GM15510 (cell line): ENCODE measurements around the gene SLC12A8.

Source experiments
- POLR2A ChIP-seq: IDR thresholded peaks from 3 replicates; pipeline ENCODE4 v1.6.1; 2011; ENCODE audit warnings: borderline replicate concordance; ENCODE audit not compliant: insufficient read length; ENCODE audit errors: extremely low read depth

Gene SLC12A8

GRCh38 chr3:125229707-125230106 is 17.2 kb upstream of the SLC12A8 start:
- no peak for TF ChIP-seq POLR2A

- TF ChIP-seq POLR2A, result no peak
These were observed 16.6 kb upstream of the SLC12A8 start for GRCh38 chr3:125229168-125229567.

GRCh38 chr3:125221831-125222230 is 9.3 kb upstream of the SLC12A8 start:
- TF ChIP-seq POLR2A, result no peak

DNA sequence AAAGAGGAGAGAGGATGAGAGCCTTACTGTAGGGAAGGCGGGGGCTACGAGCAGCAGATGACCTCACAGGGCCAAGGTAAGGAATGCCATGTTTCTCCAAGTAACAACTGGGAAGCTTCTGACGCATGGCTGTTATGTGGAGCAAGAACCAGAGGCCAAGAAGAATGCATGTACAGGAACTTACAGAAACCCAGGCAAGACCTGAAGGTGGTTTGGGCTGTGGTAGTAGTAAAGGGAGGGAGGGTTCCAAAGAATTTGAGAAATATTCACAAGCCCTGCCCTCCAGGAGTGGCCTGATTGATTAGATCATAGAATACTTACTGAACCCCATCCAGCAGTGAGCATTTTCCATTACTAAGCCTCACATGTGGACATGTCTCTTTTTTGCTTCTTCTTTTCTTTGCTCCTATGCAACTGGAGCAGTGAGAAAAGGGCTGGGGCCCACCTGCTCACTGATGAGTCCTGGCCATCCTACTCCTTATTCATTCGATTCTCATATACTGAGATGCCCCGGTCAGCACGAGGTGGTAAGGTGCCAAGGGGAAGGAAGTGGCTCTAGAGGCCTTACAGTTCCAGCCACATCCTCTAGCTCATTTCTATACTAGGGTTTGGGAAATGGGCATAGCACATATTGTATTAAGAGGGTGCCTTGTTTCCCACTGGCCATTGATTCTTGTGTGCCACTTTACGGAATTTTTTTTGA is 8.3 kb upstream of the SLC12A8 start:
- no peak for TF ChIP-seq POLR2A

DNA sequence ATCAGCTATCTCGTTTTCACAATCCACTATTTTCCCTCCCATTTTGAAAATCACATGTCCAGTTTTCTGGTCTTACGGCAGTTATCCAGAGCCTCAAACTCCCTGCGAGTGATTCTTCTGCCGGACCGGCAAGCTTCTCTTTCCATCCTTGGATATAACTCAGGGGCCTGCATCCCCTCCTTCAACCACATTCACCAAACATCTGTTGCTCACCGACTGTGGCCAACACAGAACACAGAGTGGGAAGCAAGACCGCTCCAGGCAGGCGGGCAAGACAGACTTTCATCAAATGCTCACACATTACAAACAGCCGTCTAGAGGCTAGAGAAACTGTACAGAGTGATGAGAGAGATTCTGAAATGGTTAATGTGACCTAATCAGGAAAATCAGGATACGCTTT is 7.6 kb upstream of the SLC12A8 start:
- TF ChIP-seq POLR2A, result no peak

- TF ChIP-seq POLR2A, result no peak
These were observed 6.7 kb upstream of the SLC12A8 start for GRCh38 chr3:125219261-125219701.

DNA sequence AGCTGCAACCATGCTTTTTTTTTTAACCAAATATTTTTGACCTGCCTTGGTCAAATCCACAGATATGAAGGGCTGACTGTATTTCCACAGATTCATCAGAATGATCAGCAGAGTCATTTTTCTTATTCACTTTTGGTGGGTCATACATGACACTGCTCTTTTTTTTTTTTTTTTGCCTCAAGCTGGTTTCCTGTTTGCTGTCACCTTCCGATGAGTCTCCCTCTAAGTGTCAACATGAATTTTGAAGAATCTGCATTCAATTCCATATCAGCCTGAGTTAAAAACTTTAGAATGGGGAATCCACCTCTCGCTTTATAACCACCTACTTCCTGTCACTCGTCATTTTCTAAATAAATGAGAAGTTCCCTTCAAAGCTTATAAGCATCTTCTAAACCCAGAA is 2.2 kb upstream of the SLC12A8 start:
- no peak for TF ChIP-seq POLR2A

GRCh38 chr3:125213946-125214542 is 1.5 kb upstream of the SLC12A8 start:
- TF ChIP-seq POLR2A, result no peak

GRCh38 chr3:125213364-125213755 is 812 bp upstream of the SLC12A8 start:
- no peak for TF ChIP-seq POLR2A

GRCh38 chr3:125212091-125212508 is 448 bp downstream of the SLC12A8 start:
- no peak for TF ChIP-seq POLR2A

DNA sequence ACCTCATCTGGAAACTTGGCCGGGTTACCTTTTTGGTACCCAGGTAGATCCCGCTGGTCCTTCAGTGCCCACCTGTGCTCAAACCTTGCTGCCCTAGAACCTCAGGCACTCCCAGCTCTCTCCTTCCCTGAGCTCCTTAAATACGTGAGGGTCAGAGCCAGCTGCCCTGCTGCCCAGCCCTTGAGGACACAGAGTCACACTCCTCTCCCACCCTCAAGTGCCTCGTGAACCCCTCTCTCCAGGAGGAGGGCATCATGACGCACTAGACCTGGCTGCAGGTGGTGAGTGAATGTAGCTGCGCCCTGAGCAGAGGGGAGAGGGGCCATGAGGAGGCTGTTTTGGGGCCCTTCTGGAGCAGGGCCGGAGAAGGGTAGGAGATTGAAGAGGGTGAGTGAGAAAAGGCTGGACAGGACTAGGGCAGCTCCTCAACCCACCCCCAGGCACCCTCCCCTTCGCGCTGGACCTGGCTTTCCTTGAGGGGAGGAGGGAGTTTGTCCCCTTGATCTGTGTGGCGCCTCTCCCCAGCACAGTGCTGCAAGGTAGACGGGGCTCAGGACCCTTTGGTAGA is 941 bp downstream of the SLC12A8 start:
- TF ChIP-seq POLR2A, result no peak

DNA sequence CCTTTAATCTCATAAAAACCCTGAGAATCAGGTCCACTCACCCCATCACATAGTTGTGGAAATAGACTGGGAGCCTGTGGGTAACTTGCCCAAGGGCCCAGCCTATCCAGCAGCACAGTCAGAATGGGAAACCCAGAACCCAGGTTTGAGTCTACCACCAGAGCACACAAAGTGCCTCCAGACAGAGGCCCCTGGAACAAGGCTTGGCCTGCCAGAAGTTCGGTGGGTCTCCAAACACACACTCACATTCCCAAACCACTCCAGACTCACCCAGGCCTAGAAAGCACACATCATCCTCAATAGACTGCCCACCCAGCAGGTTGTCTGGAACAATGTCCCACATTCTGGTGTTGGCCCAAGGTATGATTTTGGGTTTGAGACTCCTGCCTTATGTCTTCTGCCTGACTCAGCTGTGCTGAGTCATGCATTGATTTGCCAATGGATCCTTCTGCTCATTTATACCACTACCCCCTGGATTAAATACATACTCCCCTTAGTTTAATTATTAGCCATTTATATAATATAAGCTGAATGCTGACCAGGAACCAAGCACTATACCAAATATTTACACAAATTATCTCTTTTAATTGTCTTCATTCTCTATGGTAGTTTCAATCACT is 4.5 kb downstream of the SLC12A8 start:
- no peak for TF ChIP-seq POLR2A

DNA sequence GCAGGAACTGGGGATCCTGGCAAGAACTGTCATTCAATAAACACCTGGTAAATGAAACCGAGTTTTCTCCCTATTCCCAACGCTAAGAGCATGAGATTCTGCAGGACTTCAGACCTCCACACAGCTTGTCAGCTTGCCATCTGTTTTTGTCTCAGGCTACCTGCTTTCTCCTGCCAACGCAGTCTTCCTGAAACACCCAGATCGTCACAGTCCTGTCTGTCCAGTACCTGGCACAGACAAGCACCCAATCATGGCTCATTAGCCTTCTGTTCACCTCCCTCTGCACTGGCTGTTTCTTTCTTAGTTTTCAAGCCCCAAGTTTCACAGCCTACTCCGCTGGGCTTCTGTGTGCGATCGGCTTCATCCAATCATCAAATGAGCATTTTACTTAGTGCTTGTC is 5.0 kb downstream of the SLC12A8 start:
- no peak for TF ChIP-seq POLR2A

DNA sequence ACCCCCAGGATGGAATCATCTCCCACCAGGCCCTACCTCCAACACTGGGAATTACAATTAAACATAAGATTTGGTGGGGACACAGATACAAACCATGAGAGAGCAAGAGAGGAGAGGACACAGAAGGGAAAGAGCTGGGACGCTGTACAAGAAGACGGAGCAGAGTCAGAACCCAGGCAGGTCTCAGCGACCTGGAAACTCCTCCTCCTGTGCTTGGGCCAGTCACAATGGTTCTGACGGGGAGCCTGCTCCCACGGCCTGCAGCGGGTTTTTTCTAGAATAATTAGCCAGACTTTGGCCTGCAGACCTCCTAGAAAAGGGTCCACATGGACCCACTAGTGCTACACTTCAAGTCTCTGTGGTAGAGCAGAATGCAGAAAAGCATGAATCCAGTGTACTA is 5.6 kb downstream of the SLC12A8 start:
- TF ChIP-seq POLR2A, result no peak

DNA sequence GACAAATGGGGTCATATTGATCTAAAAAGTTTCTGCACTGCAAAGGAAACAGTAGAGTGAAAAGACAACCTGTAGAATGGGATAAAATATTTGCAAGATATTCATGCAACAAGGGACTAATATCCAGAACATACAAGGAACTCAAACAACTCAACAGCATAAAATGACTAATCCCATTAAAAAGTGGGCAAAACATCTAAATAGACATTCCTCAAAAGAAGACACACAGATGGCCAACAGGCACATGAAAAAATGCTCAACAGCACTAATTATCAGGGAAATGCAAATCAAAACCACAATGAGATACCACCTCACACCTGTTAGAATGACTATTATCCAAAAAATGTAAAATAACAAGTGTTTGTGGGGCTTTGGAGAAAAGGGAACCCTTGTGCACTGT is 8.8 kb downstream of the SLC12A8 start:
- no peak for TF ChIP-seq POLR2A

GRCh38 chr3:125202197-125202596 is 10.4 kb downstream of the SLC12A8 start:
- no peak for TF ChIP-seq POLR2A
